HCT116 (cell line): Measurements from ENCODE around the gene CAST. TPM values are rescaled to one million over a fixed set of nuclear protein-coding genes. Genes with fewer than 3 reads are reported as not detected.

ENCODE experiments used
- ATAC-seq: fragments of 200-7000 bp; cut with Tn5 transposase; 2 replicates; pipeline ENCODE4 v1.9.1; 2020; ENCODE audit warnings: mild to moderate bottlenecking, moderate library complexity
- BruUV-seq: library from RNA; stranded (reverse); fragments of 400-500 nt; replicated peaks from 2 replicates; lab custom pipeline; 2021; lab: Mats Ljungman, UMichigan
- CTCF ChIA-PET: fragments of 300-600 bp; sonication (Branson Sonifier 250); formaldehyde crosslinking; loops from one replicate; lab custom pipeline; 2021; ENCODE audit warnings: antibody characterized with exemption; lab: Charles Lee
- POLR2A ChIA-PET: fragments of 300-600, 350-600 bp; sonication (Branson Sonifier 250); formaldehyde crosslinking; loops from one replicate; lab custom pipeline; 2021; ENCODE audit warnings: antibody characterized with exemption; lab: Charles Lee
- RAD21 ChIA-PET, 2 experiments: fragments of 300-600 bp; sonication (Branson Sonifier 250); formaldehyde crosslinking; loops; one replicate each; lab custom pipeline; 2023; ENCODE audit warnings: low total read pairs in 2 of 2; ENCODE audit not compliant: uncharacterized antibody in 2 of 2, unreplicated experiment in 2 of 2, low non-redundant PET in 1 of 2; lab: Charles Lee
- DNase-seq: peaks from one replicate; pipeline ENCODE4 v3.0.0-alpha.2; 2010; ENCODE audit warnings: low read depth, low spot score
- H2AFZ ChIP-seq: fragments of 200-600 bp; shearing (Covaris generic), sonication (generic); 2 replicates; pipeline ENCODE4 v1.6.1; 2017; ENCODE audit warnings: low read depth, mixed run types, mixed read lengths, antibody characterized with exemption, low read length; ENCODE audit not compliant: poor library complexity, severe bottlenecking
- H3K27ac ChIP-seq: 2 replicates; pipeline ENCODE4 v1.5.1; 2012; ENCODE audit warnings: low read depth, low read length
- H3K27me3 ChIP-seq: fragments of 200-600 bp; sonication (generic); 2 replicates; pipeline ENCODE4 v1.6.1; 2016; ENCODE audit warnings: mixed run types, low read length, mixed read lengths; ENCODE audit not compliant: insufficient read depth
- H3K36me3 ChIP-seq, 2 experiments: fragments of 200-500 bp in 1 of 2; fragments of 200-600 bp in 1 of 2; sonication (Bioruptor generic) in 1 of 2; sonication (generic) in 1 of 2; 2 replicates each; pipeline versions ENCODE4 v1.5.1 to v1.6.1; 2014 to 2016; ENCODE audit warnings: low read length in 2 of 2, inconsistent platforms in 1 of 2, mixed read lengths in 1 of 2, mixed run types in 1 of 2; ENCODE audit not compliant: insufficient read depth in 2 of 2, control insufficient read depth in 1 of 2
- H3K4me1 ChIP-seq, 2 experiments: fragments of 200-600 bp in 1 of 2; sonication (generic) in 1 of 2; 2 replicates each; pipeline versions ENCODE4 v1.5.1 to v1.6.1; 2012 to 2017; ENCODE audit warnings: low read length in 2 of 2, inconsistent platforms in 1 of 2, mild to moderate bottlenecking in 1 of 2, mixed read lengths in 1 of 2, mixed run types in 1 of 2, moderate library complexity in 1 of 2; ENCODE audit not compliant: insufficient read depth in 2 of 2, control insufficient read depth in 1 of 2
- H3K4me2 ChIP-seq: fragments of 200-600 bp; sonication (generic); 2 replicates; pipeline ENCODE4 v1.6.1; 2017; ENCODE audit warnings: mixed run types, low read length, mixed read lengths
- H3K4me3 ChIP-seq, 2 experiments: fragments of 200-600 bp in 1 of 2; sonication (generic) in 1 of 2; replicated peaks in 1 of 2; 2 replicates each; pipeline ENCODE4 v1.5.1; 2011 to 2016; ENCODE audit warnings: low read length in 2 of 2, control low read depth in 1 of 2, low read depth in 1 of 2, mild to moderate bottlenecking in 1 of 2, mixed read lengths in 1 of 2, mixed run types in 1 of 2
- H3K79me2 ChIP-seq: fragments of 200-600 bp; sonication (generic); 2 replicates; pipeline ENCODE4 v1.6.1; 2017; ENCODE audit warnings: mild to moderate bottlenecking, mixed run types, low read length, moderate library complexity, mixed read lengths; ENCODE audit not compliant: insufficient read depth
- H3K9ac ChIP-seq: fragments of 200-600 bp; sonication (generic); 2 replicates; pipeline ENCODE4 v1.6.1; 2016; ENCODE audit warnings: low read length, mixed read lengths
- H3K9me2 ChIP-seq: fragments of 200-600 bp; sonication (generic), shearing (Covaris generic); 2 replicates; pipeline ENCODE4 v1.6.1; 2017; ENCODE audit warnings: mixed run types, mild to moderate bottlenecking, moderate library complexity; ENCODE audit not compliant: insufficient read depth
- H3K9me3 ChIP-seq, 2 experiments: fragments of 200-500 bp in 1 of 2; fragments of 200-600 bp in 1 of 2; sonication (Bioruptor generic) in 1 of 2; sonication (generic) in 1 of 2; 2 replicates each; pipeline ENCODE4 v1.6.1; 2014 to 2017; ENCODE audit warnings: low read length in 2 of 2, mixed read lengths in 2 of 2, inconsistent platforms in 1 of 2, low read depth in 1 of 2, mild to moderate bottlenecking in 1 of 2, mixed run types in 1 of 2, moderate library complexity in 1 of 2; ENCODE audit not compliant: control insufficient read depth in 1 of 2, insufficient read depth in 1 of 2
- H4K20me1 ChIP-seq: fragments of 200-600 bp; sonication (generic), shearing (Covaris generic); 2 replicates; pipeline ENCODE4 v1.6.1; 2017; ENCODE audit warnings: mixed run types, mild to moderate bottlenecking, moderate library complexity; ENCODE audit not compliant: insufficient read depth
- CEBPB ChIP-seq: IDR thresholded peaks from 2 replicates; pipeline ENCODE4 v1.6.1; 2012; ENCODE audit warnings: low read depth
- CTCF ChIP-seq, 3 experiments: fragments of 200-600 bp in 1 of 3; sonication (generic) in 1 of 3; IDR thresholded peaks in 2 of 3; conservative IDR thresholded peaks in 1 of 3; 2 replicates each; pipeline ENCODE4 v1.5.1; 2012 to 2017; ENCODE audit warnings: low read depth in 2 of 3, low read length in 2 of 3, antibody characterized with exemption in 1 of 3, borderline replicate concordance in 1 of 3, control low read depth in 1 of 3, mild to moderate bottlenecking in 1 of 3, mixed read lengths in 1 of 3, mixed run types in 1 of 3, moderate library complexity in 1 of 3; ENCODE audit not compliant: insufficient read depth in 1 of 3
- EGR1 ChIP-seq: IDR thresholded peaks from 2 replicates; pipeline ENCODE4 v1.6.1; 2012; ENCODE audit warnings: low read depth
- ELF1 ChIP-seq: IDR thresholded peaks from 2 replicates; pipeline ENCODE4 v1.6.1; 2012; ENCODE audit warnings: low read depth, borderline replicate concordance
- EZH2 ChIP-seq: fragments of 200-600 bp; sonication (generic); IDR thresholded peaks from 2 replicates; pipeline ENCODE4 v1.6.1; 2017; ENCODE audit warnings: antibody characterized with exemption, mixed run types
- RAD21 ChIP-seq: IDR thresholded peaks from 2 replicates; pipeline ENCODE4 v1.6.1; 2012; ENCODE audit warnings: low read depth, mild to moderate bottlenecking
- SIN3A ChIP-seq: IDR thresholded peaks from 2 replicates; pipeline ENCODE4 v1.6.1; 2012; ENCODE audit warnings: low read depth
- ZNF274 ChIP-seq: fragments of 200-500 bp; sonication (Bioruptor generic); IDR thresholded peaks from 2 replicates; pipeline ENCODE4 v1.6.1; 2014; ENCODE audit warnings: mild to moderate bottlenecking, low read depth, low read length, inconsistent platforms
- intact Hi-C: fragments of 100-400 bp; cut with micrococcal nuclease; formaldehyde crosslinking; loops from 2 replicates; pipeline ENCODE4 v1.10.0; 2022
- total RNA-seq: library from RNA; stranded (reverse); gene quantifications from one replicate; pipeline ENCODE4 v1.2.1, GENCODE V29; 2021; ENCODE audit not compliant: unreplicated experiment

Gene CAST
- total RNA-seq, 1 experiment from 2014 or later = 142 TPM

DNA sequence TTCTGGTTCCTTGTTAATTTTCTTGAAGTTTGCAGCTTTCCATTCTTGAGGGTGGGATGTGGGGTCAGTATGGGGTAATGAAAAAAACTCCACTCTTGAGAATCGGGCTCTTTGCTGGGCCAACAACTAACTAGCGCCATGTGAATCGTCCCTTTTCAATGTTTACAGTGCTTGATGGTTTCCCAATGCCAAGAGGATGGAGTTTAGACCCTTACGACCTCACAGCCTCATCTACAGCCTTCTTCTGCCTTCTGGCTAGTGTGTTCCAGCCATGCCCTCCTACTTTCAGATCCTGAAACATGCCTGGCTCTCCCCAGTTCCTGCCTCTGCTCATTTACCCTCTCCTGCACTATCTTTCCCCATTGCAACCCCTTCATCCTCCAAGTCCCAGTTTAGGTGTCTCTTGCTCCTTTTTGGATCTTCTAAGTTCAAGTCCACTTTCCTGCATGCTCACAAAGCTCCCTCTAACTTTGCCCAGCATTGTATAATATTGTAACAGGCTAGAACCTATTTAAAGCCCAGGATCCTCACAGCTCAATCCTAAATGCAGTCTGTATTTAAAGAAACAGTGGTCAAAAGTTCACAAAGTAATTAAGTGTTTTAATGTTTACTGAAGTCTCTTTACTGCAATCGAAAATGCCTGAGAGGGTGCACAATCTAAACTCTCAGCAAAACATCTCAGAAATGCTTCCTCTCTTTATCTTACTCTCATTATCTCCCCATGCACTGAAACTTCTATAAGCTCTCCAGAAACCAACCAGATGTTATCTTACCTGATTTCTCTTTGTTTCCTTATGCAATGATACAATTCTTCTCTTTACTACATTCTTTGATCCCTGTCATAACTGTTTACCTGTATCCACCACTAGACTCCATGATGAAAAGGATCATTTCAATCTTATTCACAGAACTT lies 20.6 kb upstream of the CAST start:
- CTCF ChIA-PET = no interaction called here
- BruUV-seq = no TSS peak
- POLR2A ChIA-PET = no interaction called here
- H4K20me1 ChIP-seq = no peaks in the 10 kb centered on the region
- H3K4me1 ChIP-seq = no peaks in the 10 kb centered on the region
- no peak overlapping the region for H3K4me2 ChIP-seq
- H3K9me2 ChIP-seq = no peaks in the 10 kb centered on the region
- TF ChIP-seq EZH2 (no peak), ZNF274 (no peak), SIN3A (no peak), EGR1 (no peak), ELF1 (no peak), CEBPB (no peak), RAD21 (no peak), CTCF (IDR thresholded peaks at IDR 0.05 in 2 of 3, conservative IDR thresholded peaks at IDR 0.05 in 1 of 3; ENCODE audit: borderline replicate concordance in 1 of 3, insufficient read depth in 1 of 3, low read depth in 2 of 3, low read length in 2 of 3) (no peak)
- no peaks in the 10 kb centered on the region for H3K27me3 ChIP-seq
- no peaks in the 10 kb centered on the region for H3K9me3 ChIP-seq
- DNase-seq (no peak), ATAC-seq (no peak)
- intact Hi-C loops = no loop called here
- H3K9ac ChIP-seq = no peak overlapping the region
- H3K79me2 ChIP-seq = no peaks in the 10 kb centered on the region
- no peak overlapping the region for H3K4me3 ChIP-seq
- H3K27ac ChIP-seq = no peak overlapping the region
- no peaks in the 10 kb centered on the region for H3K36me3 ChIP-seq
- RAD21 ChIA-PET = no interaction called here
- H2AFZ ChIP-seq = no peak overlapping the region
